ENCODE results near the gene TNFAIP8L3. TPM values are rescaled to one million over a fixed set of nuclear protein-coding genes. Genes with fewer than 3 reads are reported as not detected.
"Not testable (repeated sequence)": the region's sequence is repeated elsewhere in the genome, so short reads cannot be mapped to it uniquely, and the experiment has no call there.

The TNFAIP8L3 gene
- total RNA-seq, 1 experiment from 2014 or later: 4.8 TPM

DNA sequence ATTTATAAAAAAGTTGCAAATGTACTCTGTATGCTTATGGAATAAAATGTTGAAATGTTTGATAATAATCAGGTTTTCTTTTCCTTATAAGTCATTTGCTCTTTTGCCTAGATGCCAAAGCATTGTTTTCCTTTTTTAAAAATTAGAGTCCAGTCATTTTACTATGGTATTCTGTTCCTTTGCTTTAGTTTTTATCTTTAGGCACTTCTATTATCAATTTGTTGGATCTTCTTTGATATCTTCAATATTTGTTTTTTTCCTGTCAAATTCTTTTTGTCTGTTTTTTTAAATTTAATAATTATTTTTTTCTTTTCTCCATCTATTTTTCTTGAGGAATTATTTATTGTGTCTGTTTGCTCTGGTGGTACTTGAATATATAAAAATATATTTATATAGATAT lies 28.3 kb upstream of the TNFAIP8L3 start:
- not testable (repeated sequence) for H3K4me3 ChIP-seq, H3K9me3 ChIP-seq, H3K36me3 ChIP-seq, H3K27me3 ChIP-seq, DNase-seq

DNA sequence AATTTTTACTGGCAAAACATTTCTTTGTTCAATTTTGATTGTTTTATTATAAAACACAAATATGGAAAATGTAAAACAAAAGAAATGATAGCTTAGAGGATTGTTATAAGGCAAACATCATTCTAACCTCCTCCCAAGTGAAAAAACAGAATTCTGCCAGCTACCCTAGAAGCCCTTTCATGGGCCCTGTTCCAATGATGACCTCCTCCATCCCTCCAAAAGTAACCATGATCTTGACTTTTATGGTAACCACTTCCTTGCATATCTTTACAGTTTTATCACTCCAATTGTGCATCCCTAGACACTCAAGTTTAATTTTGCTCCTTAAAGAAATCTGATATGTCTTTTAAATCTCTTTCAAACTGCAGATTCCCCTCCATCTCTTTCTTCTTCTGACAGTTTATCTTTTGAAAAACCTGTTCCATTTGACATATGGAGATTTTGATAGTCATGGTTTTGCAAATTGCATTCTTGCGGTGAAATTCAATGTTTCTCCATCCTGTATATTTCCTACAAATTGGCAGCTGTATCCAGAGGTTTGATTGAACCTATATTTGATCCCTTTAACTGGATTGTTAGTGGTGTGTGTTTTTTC lies 27.0 kb upstream of the TNFAIP8L3 start:
- H3K36me3 ChIP-seq: no peaks in the 10 kb centered on the region
- no peak for DNase-seq
- no peaks in the 10 kb centered on the region; the same call in 1 of the 2 replicates for H3K9me3 ChIP-seq
- H3K27me3 ChIP-seq: no peaks in the 10 kb centered on the region
- no peak overlapping the region for H3K4me3 ChIP-seq

- Histone ChIP-seq H3K27me3 (no peaks in the 10 kb centered on the region), H3K4me3 (no peak overlapping the region), H3K9me3 (no peaks in the 10 kb centered on the region; the same call in 1 of the 2 replicates), H3K36me3 (no peaks in the 10 kb centered on the region)
- DNase-seq: peak; percentile 98
These were observed 26.4 kb upstream of the TNFAIP8L3 start for GRCh38 chr15:51121118-51121517.

- Histone ChIP-seq H3K9me3 (no peaks in the 10 kb centered on the region; the same call in 1 of the 2 replicates), H3K27me3 (no peaks in the 10 kb centered on the region), H3K36me3 (no peaks in the 10 kb centered on the region), H3K4me3 (no peak overlapping the region)
- no peak for DNase-seq
These were observed 24.4 kb upstream of the TNFAIP8L3 start for GRCh38 chr15:51119120-51119519.

DNA sequence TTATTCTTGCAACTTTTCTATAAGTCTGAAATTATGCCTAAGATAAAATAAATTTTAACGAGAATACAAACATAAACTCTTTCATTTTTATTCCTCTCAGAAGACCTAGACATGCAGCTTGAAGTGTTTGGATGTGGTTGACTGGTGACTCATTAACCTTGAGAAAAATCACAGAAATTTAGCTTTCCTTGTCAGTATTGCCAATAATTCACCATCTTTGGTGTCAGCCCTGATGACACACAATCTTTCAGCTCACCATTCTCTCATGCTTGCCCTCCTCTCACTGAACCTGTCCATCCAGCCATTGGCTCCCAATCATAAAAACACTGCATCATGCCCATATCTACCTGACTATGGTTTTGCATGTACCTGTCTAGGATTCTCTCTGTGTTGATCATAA lies 22.6 kb upstream of the TNFAIP8L3 start:
- H3K27me3 ChIP-seq: no peaks in the 10 kb centered on the region
- no peak overlapping the region for H3K4me3 ChIP-seq
- no peak for DNase-seq
- no peaks in the 10 kb centered on the region for H3K9me3 ChIP-seq
- no peaks in the 10 kb centered on the region for H3K36me3 ChIP-seq

DNA sequence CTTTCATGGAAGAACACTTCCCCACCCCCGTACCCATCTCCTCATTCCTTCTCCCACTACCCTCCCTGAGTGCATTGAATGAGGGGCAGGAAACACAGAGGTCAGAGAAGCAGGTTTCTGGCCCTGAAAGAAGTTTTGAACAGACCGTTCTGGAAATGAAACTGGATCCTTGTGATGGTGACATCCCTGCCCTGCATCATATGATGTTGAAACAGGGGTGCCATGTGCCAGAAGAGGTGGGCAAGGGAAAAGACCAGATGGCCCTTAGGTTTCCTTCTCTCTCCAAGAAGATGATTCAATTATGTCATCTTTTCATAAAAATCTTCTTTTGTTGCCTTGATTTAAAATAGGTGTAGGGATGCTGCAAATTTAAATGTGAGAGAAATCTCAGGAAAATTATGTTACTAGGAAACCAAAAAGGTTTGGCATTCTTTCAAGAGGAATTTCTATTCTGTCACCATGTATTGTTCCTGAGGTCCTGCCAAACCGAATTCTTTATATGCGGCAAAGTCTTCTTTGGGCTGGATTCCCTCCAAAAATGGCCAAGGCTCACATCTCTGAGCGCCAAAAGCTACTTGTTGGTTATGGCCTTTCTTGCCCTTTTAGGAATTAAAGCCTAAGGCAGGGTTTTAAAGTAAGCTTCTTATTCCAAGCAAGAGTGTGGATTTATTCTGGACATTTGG lies 19.9 kb upstream of the TNFAIP8L3 start:
- Histone ChIP-seq H3K9me3 (peaks cover 2% of the 10 kb centered on the region; the same call in 1 of the 2 replicates), H3K4me3 (no peak overlapping the region), H3K36me3 (no peaks in the 10 kb centered on the region), H3K27me3 (no peaks in the 10 kb centered on the region)
- DNase-seq: no peak

- Histone ChIP-seq H3K27me3 (no peaks in the 10 kb centered on the region), H3K36me3 (no peaks in the 10 kb centered on the region), H3K9me3 (peaks cover 2% of the 10 kb centered on the region; the same call in 1 of the 2 replicates), H3K4me3 (no peak overlapping the region)
- DNase-seq: no peak
These were observed 17.4 kb upstream of the TNFAIP8L3 start for GRCh38 chr15:51112078-51112477.

DNA sequence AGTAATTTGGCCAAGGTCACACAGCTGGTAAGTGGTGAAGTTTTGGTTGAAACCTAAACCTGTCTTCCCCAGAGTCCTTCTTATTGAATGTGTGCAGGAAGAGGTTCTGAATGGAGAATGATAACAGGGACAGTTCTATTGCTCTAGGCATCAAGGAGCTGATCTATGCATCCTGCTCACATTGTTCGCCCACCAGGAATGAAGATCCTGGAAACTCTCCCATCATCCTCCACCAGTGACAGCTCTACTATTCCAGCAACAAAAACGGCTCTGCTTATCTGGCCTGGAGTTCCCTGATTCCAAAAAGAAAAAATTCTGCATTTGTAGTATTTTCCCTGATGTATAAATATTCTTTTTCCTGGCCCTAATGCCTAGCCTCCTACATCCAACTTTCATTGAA lies 16.4 kb upstream of the TNFAIP8L3 start:
- DNase-seq: no peak
- Histone ChIP-seq H3K9me3 (peaks cover 2% of the 10 kb centered on the region; the same call in 1 of the 2 replicates), H3K36me3 (no peaks in the 10 kb centered on the region), H3K4me3 (no peak overlapping the region), H3K27me3 (no peaks in the 10 kb centered on the region)

- no peak for DNase-seq
- H3K27me3 ChIP-seq: no peaks in the 10 kb centered on the region
- H3K4me3 ChIP-seq: no peak overlapping the region
- H3K36me3 ChIP-seq: no peaks in the 10 kb centered on the region
- peaks cover 2% of the 10 kb centered on the region; the same call in 1 of the 2 replicates for H3K9me3 ChIP-seq
These were observed 15.5 kb upstream of the TNFAIP8L3 start for GRCh38 chr15:51110171-51110570.

- peaks cover 2% of the 10 kb centered on the region; the same call in 1 of the 2 replicates for H3K9me3 ChIP-seq
- H3K27me3 ChIP-seq: no peaks in the 10 kb centered on the region
- H3K36me3 ChIP-seq: no peaks in the 10 kb centered on the region
- H3K4me3 ChIP-seq: no peak overlapping the region
- DNase-seq: peak; percentile 86
These were observed 14.3 kb upstream of the TNFAIP8L3 start for GRCh38 chr15:51108933-51109550.

DNA sequence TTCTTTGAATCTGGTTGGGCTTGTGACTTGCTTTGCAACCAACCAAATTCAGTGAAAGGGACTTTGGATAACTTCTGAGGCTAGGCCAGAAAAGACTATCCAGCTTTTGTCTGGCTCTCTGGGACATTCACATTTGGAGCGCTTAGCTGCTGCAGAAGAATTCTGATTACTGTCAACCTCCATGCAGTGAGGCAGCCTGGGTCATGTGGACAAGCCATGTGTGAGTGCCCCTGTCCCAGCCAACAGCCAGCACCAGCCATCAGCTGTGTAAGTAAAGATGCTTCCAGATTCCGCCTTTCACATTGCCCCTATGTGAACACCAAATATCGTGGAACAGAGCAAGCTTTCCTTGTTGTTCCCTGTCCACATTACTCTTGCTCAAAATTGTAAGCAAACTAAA lies 12.9 kb upstream of the TNFAIP8L3 start:
- no peaks in the 10 kb centered on the region for H3K27me3 ChIP-seq
- no peaks in the 10 kb centered on the region for H3K36me3 ChIP-seq
- peaks cover 2% of the 10 kb centered on the region; the same call in 1 of the 2 replicates for H3K9me3 ChIP-seq
- no peak overlapping the region for H3K4me3 ChIP-seq
- DNase-seq: no peak

GRCh38 chr15:51106481-51106880 lies 11.8 kb upstream of the TNFAIP8L3 start:
- H3K36me3 ChIP-seq: no peaks in the 10 kb centered on the region
- no peak for DNase-seq
- no peaks in the 10 kb centered on the region for H3K27me3 ChIP-seq
- H3K9me3 ChIP-seq: peaks cover 2% of the 10 kb centered on the region; the same call in 1 of the 2 replicates
- H3K4me3 ChIP-seq: no peak overlapping the region

GRCh38 chr15:51105430-51106016 lies 10.8 kb upstream of the TNFAIP8L3 start:
- Histone ChIP-seq H3K36me3 (no peaks in the 10 kb centered on the region), H3K4me3 (no peak overlapping the region), H3K27me3 (no peaks in the 10 kb centered on the region), H3K9me3 (peaks cover 2% of the 10 kb centered on the region; the same call in 1 of the 2 replicates)
- DNase-seq: no peak

GRCh38 chr15:51104512-51104911 lies 9.8 kb upstream of the TNFAIP8L3 start:
- Histone ChIP-seq H3K4me3 (no peak overlapping the region), H3K27me3 (no peaks in the 10 kb centered on the region), H3K9me3 (no peaks in the 10 kb centered on the region), H3K36me3 (no peaks in the 10 kb centered on the region)
- DNase-seq: peak; percentile 94

DNA sequence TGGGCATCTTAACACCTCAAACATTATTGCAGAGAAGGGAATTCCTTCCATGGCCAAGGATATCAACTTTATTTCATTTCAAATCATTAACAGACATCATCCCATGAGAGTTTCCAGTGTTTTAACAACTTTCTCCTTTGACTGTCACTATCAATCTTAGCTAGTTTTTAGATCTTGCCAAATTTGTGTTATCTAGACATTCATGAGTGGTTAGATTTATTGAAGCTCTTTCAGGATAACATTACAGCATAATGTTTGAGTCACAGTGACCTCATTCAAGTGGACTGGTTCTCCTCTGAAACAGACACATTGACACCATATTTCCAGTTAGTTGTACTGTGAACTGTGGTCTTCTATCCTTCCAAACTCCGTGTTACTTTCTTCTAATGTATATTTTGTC lies 8.6 kb upstream of the TNFAIP8L3 start:
- no peak for DNase-seq
- no peak overlapping the region for H3K4me3 ChIP-seq
- no peaks in the 10 kb centered on the region for H3K36me3 ChIP-seq
- H3K27me3 ChIP-seq: no peaks in the 10 kb centered on the region
- H3K9me3 ChIP-seq: no peaks in the 10 kb centered on the region

DNA sequence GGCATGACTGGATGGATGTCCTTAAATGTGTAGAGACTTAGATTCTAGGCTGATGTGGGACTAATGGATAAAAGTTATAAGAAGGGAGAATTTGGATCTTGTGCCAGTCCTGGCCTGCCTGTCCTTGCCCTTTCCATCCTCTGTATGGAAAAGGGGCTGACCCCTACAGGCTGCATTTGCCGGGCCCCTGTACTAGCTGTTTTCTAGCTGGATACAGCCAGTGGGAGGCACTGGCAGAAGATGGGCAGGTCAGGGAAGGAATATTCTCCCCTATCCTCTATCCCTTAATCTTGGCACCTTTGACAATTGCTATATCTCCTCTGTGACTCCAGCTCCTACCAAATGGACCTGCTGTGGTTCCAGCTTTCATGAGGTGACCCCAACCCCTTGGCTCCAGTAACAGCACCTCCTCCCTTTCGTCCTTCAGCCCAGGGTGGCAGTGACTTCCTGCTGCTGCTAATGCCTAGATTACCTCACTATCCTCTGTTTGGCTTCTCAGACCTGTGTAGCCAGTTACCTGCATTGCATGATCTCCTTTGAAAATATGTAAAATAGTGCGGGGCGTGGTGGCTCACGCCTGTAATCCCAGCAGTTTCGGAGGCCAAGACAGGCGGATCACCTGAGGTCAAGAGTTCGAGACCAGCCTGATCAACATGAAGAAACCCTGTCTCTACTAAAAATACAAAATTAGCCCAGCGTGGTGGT lies 6.2 kb upstream of the TNFAIP8L3 start:
- H3K36me3 ChIP-seq: no peaks in the 10 kb centered on the region
- no peak for DNase-seq
- H3K9me3 ChIP-seq: no peaks in the 10 kb centered on the region
- H3K27me3 ChIP-seq: no peaks in the 10 kb centered on the region
- H3K4me3 ChIP-seq: no peak overlapping the region

DNA sequence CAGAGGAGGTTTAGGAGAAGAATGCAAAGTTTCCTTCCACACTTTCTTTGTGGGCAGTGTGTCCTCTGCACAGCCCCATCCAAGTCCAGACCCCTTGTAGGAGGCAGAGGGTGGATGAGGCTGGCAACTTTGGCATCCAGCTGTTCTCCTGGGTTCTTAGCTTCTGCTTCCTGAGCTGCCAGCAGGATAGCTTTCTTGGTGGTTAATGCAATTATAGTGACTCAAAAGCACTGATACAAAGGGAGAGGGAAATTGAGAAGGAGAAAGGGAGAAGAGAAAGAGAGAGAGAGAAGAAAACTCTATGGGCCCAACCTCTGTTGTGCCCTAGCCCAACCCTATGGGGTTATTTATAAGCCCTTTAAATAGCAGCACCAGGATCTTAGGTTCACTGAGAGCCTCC lies 4.5 kb upstream of the TNFAIP8L3 start:
- Histone ChIP-seq H3K36me3 (no peaks in the 10 kb centered on the region), H3K27me3 (no peaks in the 10 kb centered on the region), H3K4me3 (no peak overlapping the region), H3K9me3 (no peaks in the 10 kb centered on the region)
- no peak for DNase-seq

Data from MG63 (cell line).